HCT116 (cell line): ENCODE measurements around the gene WWTR1. TPM values are rescaled to one million over a fixed set of nuclear protein-coding genes. Genes with fewer than 3 reads are reported as not detected.

Source experiments
- ATAC-seq: fragments of 200-7000 bp; cut with Tn5 transposase; 2 replicates; pipeline ENCODE4 v1.9.1; 2020; ENCODE audit warnings: mild to moderate bottlenecking, moderate library complexity
- BruUV-seq: library from RNA; stranded (reverse); fragments of 400-500 nt; replicated peaks from 2 replicates; lab custom pipeline; 2021; lab: Mats Ljungman, UMichigan
- CTCF ChIA-PET: fragments of 300-600 bp; sonication (Branson Sonifier 250); formaldehyde crosslinking; loops from one replicate; lab custom pipeline; 2021; ENCODE audit warnings: antibody characterized with exemption; lab: Charles Lee
- POLR2A ChIA-PET: fragments of 300-600, 350-600 bp; sonication (Branson Sonifier 250); formaldehyde crosslinking; loops from one replicate; lab custom pipeline; 2021; ENCODE audit warnings: antibody characterized with exemption; lab: Charles Lee
- RAD21 ChIA-PET, 2 experiments: fragments of 300-600 bp; sonication (Branson Sonifier 250); formaldehyde crosslinking; loops; one replicate each; lab custom pipeline; 2023; ENCODE audit warnings: low total read pairs in 2 of 2; ENCODE audit not compliant: uncharacterized antibody in 2 of 2, unreplicated experiment in 2 of 2, low non-redundant PET in 1 of 2; lab: Charles Lee
- DNase-seq: peaks from one replicate; pipeline ENCODE4 v3.0.0-alpha.2; 2010; ENCODE audit warnings: low read depth, low spot score
- H2AFZ ChIP-seq: fragments of 200-600 bp; shearing (Covaris generic), sonication (generic); 2 replicates; pipeline ENCODE4 v1.6.1; 2017; ENCODE audit warnings: low read depth, mixed run types, mixed read lengths, antibody characterized with exemption, low read length; ENCODE audit not compliant: poor library complexity, severe bottlenecking
- H3K27ac ChIP-seq: 2 replicates; pipeline ENCODE4 v1.5.1; 2012; ENCODE audit warnings: low read depth, low read length
- H3K27me3 ChIP-seq: fragments of 200-600 bp; sonication (generic); 2 replicates; pipeline ENCODE4 v1.6.1; 2016; ENCODE audit warnings: mixed run types, low read length, mixed read lengths; ENCODE audit not compliant: insufficient read depth
- H3K36me3 ChIP-seq, 2 experiments: fragments of 200-500 bp in 1 of 2; fragments of 200-600 bp in 1 of 2; sonication (Bioruptor generic) in 1 of 2; sonication (generic) in 1 of 2; 2 replicates each; pipeline versions ENCODE4 v1.5.1 to v1.6.1; 2014 to 2016; ENCODE audit warnings: low read length in 2 of 2, inconsistent platforms in 1 of 2, mixed read lengths in 1 of 2, mixed run types in 1 of 2; ENCODE audit not compliant: insufficient read depth in 2 of 2, control insufficient read depth in 1 of 2
- H3K4me1 ChIP-seq, 2 experiments: fragments of 200-600 bp in 1 of 2; sonication (generic) in 1 of 2; 2 replicates each; pipeline versions ENCODE4 v1.5.1 to v1.6.1; 2012 to 2017; ENCODE audit warnings: low read length in 2 of 2, inconsistent platforms in 1 of 2, mild to moderate bottlenecking in 1 of 2, mixed read lengths in 1 of 2, mixed run types in 1 of 2, moderate library complexity in 1 of 2; ENCODE audit not compliant: insufficient read depth in 2 of 2, control insufficient read depth in 1 of 2
- H3K4me2 ChIP-seq: fragments of 200-600 bp; sonication (generic); 2 replicates; pipeline ENCODE4 v1.6.1; 2017; ENCODE audit warnings: mixed run types, low read length, mixed read lengths
- H3K4me3 ChIP-seq, 2 experiments: fragments of 200-600 bp in 1 of 2; sonication (generic) in 1 of 2; replicated peaks in 1 of 2; 2 replicates each; pipeline ENCODE4 v1.5.1; 2011 to 2016; ENCODE audit warnings: low read length in 2 of 2, control low read depth in 1 of 2, low read depth in 1 of 2, mild to moderate bottlenecking in 1 of 2, mixed read lengths in 1 of 2, mixed run types in 1 of 2
- H3K79me2 ChIP-seq: fragments of 200-600 bp; sonication (generic); 2 replicates; pipeline ENCODE4 v1.6.1; 2017; ENCODE audit warnings: mild to moderate bottlenecking, mixed run types, low read length, moderate library complexity, mixed read lengths; ENCODE audit not compliant: insufficient read depth
- H3K9ac ChIP-seq: fragments of 200-600 bp; sonication (generic); 2 replicates; pipeline ENCODE4 v1.6.1; 2016; ENCODE audit warnings: low read length, mixed read lengths
- H3K9me2 ChIP-seq: fragments of 200-600 bp; sonication (generic), shearing (Covaris generic); 2 replicates; pipeline ENCODE4 v1.6.1; 2017; ENCODE audit warnings: mixed run types, mild to moderate bottlenecking, moderate library complexity; ENCODE audit not compliant: insufficient read depth
- H3K9me3 ChIP-seq, 2 experiments: fragments of 200-500 bp in 1 of 2; fragments of 200-600 bp in 1 of 2; sonication (Bioruptor generic) in 1 of 2; sonication (generic) in 1 of 2; 2 replicates each; pipeline ENCODE4 v1.6.1; 2014 to 2017; ENCODE audit warnings: low read length in 2 of 2, mixed read lengths in 2 of 2, inconsistent platforms in 1 of 2, low read depth in 1 of 2, mild to moderate bottlenecking in 1 of 2, mixed run types in 1 of 2, moderate library complexity in 1 of 2; ENCODE audit not compliant: control insufficient read depth in 1 of 2, insufficient read depth in 1 of 2
- H4K20me1 ChIP-seq: fragments of 200-600 bp; sonication (generic), shearing (Covaris generic); 2 replicates; pipeline ENCODE4 v1.6.1; 2017; ENCODE audit warnings: mixed run types, mild to moderate bottlenecking, moderate library complexity; ENCODE audit not compliant: insufficient read depth
- EGR1 ChIP-seq: IDR thresholded peaks from 2 replicates; pipeline ENCODE4 v1.6.1; 2012; ENCODE audit warnings: low read depth
- ELF1 ChIP-seq: IDR thresholded peaks from 2 replicates; pipeline ENCODE4 v1.6.1; 2012; ENCODE audit warnings: low read depth, borderline replicate concordance
- EZH2 ChIP-seq: fragments of 200-600 bp; sonication (generic); IDR thresholded peaks from 2 replicates; pipeline ENCODE4 v1.6.1; 2017; ENCODE audit warnings: antibody characterized with exemption, mixed run types
- JUND ChIP-seq: IDR thresholded peaks from 2 replicates; pipeline ENCODE4 v1.6.1; 2012
- POLR2AphosphoS5 ChIP-seq: IDR thresholded peaks from 2 replicates; pipeline ENCODE4 v1.6.1; 2011; ENCODE audit warnings: mild to moderate bottlenecking, low read depth, low read length, moderate library complexity
- RAD21 ChIP-seq: IDR thresholded peaks from 2 replicates; pipeline ENCODE4 v1.6.1; 2012; ENCODE audit warnings: low read depth, mild to moderate bottlenecking
- ZNF274 ChIP-seq: fragments of 200-500 bp; sonication (Bioruptor generic); IDR thresholded peaks from 2 replicates; pipeline ENCODE4 v1.6.1; 2014; ENCODE audit warnings: mild to moderate bottlenecking, low read depth, low read length, inconsistent platforms
- intact Hi-C: fragments of 100-400 bp; cut with micrococcal nuclease; formaldehyde crosslinking; loops from 2 replicates; pipeline ENCODE4 v1.10.0; 2022
- total RNA-seq: library from RNA; stranded (reverse); gene quantifications from one replicate; pipeline ENCODE4 v1.2.1, GENCODE V29; 2021; ENCODE audit not compliant: unreplicated experiment
- TF ChIP-seq, protein P1 (sequence below): IDR thresholded peaks from 2 replicates; pipeline ENCODE4 v1.6.1; 2012

The WWTR1 gene
- total RNA-seq, 1 experiment from 2014 or later, result 46.9 TPM

DNA sequence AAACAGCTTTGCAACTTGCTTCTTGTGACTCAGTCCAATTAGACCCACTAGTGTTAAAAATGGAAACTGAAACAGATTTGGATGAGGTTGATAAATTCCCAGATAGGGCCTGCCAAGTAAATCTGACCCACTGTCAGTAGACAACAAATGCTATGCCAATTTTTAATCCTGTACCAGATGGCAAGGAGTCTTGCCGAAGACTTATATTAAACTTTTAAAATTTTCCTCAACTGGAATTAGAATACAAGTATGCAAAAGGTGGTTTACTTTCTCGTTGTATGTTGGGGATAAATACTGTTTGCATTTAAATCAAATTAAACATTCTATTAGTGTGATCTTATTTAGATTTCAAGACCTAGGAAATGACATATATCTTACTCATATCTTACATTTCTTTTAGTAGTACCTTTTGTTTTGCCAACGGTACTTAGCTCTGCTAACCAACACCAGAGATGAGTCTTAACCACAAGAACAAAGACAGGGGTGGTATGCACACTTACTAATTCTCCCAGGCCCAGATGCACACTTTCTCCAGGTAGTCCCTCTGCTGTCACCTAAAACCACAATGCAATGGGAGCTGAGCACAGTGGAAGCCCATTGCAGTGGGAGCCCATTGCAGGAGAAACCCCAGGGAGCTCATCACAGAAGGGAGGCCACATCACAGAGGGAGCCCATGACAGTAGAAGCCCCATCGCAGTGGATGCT is 77.8 kb downstream of the WWTR1 start:
- Histone ChIP-seq H3K27me3 (no peaks in the 10 kb centered on the region), H3K9me3 (no peaks in the 10 kb centered on the region), H3K9ac (peak overlapping the region; percentile 77), H3K9me2 (no peaks in the 10 kb centered on the region), H3K36me3 (no peaks in the 10 kb centered on the region), H2AFZ (no peak overlapping the region), H3K27ac (peak overlapping the region; percentile 99), H3K79me2 (peaks cover 61% of the 10 kb centered on the region), H4K20me1 (no peaks in the 10 kb centered on the region), H3K4me3 (peak overlapping the region in 1 of 2 experiments; percentile 47; a peak in 2 of 4 replicates), H3K4me2 (peak overlapping the region; percentile 84), H3K4me1 (peaks cover 97 to 100% of the 10 kb centered on the region in 2 experiments)
- RAD21 ChIA-PET, result no interaction called here
- CTCF ChIA-PET, result interaction anchor here (1.0 to 3.7 kb wide), 3 partner anchors 11 to 137 kb away, joined by 4 to 28 read pairs (median 5); no protein-coding TSS in a partner anchor
- intact Hi-C loops, result loop anchor here (5.0 kb wide), 1 partner anchor 77 kb away; the partner anchor contains the start of gene WWTR1
- ATAC-seq, result peak; percentile 57
- DNase-seq, result peak; percentile 86
- no TSS peak for BruUV-seq
- POLR2A ChIA-PET, result interaction anchor here (0.6 to 1.4 kb wide), 5 partner anchors 9 to 82 kb away, joined by 3 read pairs; no protein-coding TSS in a partner anchor
- no peak for TF ChIP-seq RAD21
- peak; percentile 45; the same call in 1 of the 2 replicates for TF ChIP-seq POLR2AphosphoS5
- TF ChIP-seq, protein P1, sequence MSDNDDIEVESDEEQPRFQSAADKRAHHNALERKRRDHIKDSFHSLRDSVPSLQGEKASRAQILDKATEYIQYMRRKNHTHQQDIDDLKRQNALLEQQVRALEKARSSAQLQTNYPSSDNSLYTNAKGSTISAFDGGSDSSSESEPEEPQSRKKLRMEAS, result no peak
- TF ChIP-seq ELF1, result no peak
- no peak for TF ChIP-seq EGR1
- TF ChIP-seq EZH2, result no peak
- TF ChIP-seq JUND, result no peak

DNA sequence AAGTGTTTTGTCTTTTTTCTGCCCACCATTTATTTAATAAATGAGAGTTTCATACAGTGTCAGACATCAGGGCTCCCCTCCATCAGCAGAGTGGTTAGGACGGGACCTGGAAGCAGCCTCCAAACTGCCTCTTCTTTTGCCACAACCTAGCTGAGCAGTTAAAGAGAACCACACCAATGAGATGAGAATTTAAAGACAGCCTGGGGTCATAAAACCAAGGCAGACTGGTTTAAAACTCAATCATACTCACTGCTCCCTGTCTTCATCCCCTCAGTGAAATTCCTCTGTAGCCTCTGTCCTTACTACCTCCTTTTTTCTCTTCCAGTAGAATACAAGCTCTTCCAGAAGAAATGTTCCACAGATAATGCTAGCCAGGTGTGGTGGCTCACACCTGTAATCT is 78.7 kb downstream of the WWTR1 start:
- ChIA-PET POLR2A (interaction anchor here (1.0 to 1.4 kb wide), 3 partner anchors 10 to 83 kb away, joined by 3 read pairs; no protein-coding TSS in a partner anchor), CTCF (interaction anchor here (3.7 kb wide), 1 partner anchor 10 kb away, joined by 28 read pairs; no protein-coding TSS in a partner anchor)
- Histone ChIP-seq H4K20me1 (no peaks in the 10 kb centered on the region), H2AFZ (no peak overlapping the region), H3K4me3 (no peak overlapping the region), H3K27me3 (no peaks in the 10 kb centered on the region), H3K9me2 (no peaks in the 10 kb centered on the region), H3K9me3 (no peaks in the 10 kb centered on the region), H3K27ac (peak overlapping the region; percentile 99), H3K4me1 (peaks cover 97 to 100% of the 10 kb centered on the region in 2 experiments), H3K9ac (peak overlapping the region; percentile 77), H3K4me2 (peak overlapping the region; percentile 84), H3K79me2 (peaks cover 61% of the 10 kb centered on the region)
- no peak for DNase-seq
- BruUV-seq, result no TSS peak
- ATAC-seq, result no peak
- TF ChIP-seq ZNF274, result no peak
- TF ChIP-seq, all 23 proteins: peak for 0
- RAD21 ChIA-PET, result interaction anchor here in 1 of 2 experiments (0.5 kb wide), 1 partner anchor 173 kb away, joined by 3 read pairs; no protein-coding TSS in a partner anchor
- no peaks in the 10 kb centered on the region for H3K36me3 ChIP-seq
- intact Hi-C loops, result no loop called here
